Raji (cell line): ENCODE results near the gene ARID1B.

Experiments used
- POLR2A ChIP-seq: IDR thresholded peaks from 2 replicates; pipeline ENCODE4 v1.6.1; 2011; ENCODE audit warnings: low read depth, low read length, control low read depth; ENCODE audit not compliant: insufficient read depth

ARID1B gene

GRCh38 chr6:156949376-156949775 is 172.2 kb downstream of the ARID1B start:
- no peak for TF ChIP-seq POLR2A

GRCh38 chr6:156950084-156950483 is 172.9 kb downstream of the ARID1B start:
- TF ChIP-seq POLR2A, result no peak

- TF ChIP-seq POLR2A, result no peak
Observed at GRCh38 chr6:156950531-156950930, 173.4 kb downstream of the ARID1B start.

DNA sequence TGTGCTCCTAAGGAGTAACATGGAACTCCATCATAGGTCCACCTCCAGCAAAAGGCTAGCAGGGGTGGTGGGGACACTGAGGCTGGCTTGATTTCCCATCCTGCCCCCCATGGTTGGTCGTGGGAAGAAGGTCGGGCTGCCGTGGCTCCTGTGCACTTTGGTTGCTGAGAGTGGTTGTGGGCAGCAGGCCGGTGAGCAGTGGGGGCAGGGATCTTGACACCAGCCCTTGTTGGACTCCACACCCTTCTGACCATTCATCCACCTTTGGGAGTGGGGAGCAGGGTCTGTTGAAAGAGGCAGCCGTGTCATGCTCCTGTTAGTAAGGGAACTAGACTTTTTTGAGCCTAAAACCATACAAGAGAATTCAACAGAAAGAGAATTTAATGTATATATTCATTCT is 175.2 kb downstream of the ARID1B start:
- no peak for TF ChIP-seq POLR2A

- TF ChIP-seq POLR2A, result no peak
Observed at GRCh38 chr6:156953127-156953478, 175.9 kb downstream of the ARID1B start.

DNA sequence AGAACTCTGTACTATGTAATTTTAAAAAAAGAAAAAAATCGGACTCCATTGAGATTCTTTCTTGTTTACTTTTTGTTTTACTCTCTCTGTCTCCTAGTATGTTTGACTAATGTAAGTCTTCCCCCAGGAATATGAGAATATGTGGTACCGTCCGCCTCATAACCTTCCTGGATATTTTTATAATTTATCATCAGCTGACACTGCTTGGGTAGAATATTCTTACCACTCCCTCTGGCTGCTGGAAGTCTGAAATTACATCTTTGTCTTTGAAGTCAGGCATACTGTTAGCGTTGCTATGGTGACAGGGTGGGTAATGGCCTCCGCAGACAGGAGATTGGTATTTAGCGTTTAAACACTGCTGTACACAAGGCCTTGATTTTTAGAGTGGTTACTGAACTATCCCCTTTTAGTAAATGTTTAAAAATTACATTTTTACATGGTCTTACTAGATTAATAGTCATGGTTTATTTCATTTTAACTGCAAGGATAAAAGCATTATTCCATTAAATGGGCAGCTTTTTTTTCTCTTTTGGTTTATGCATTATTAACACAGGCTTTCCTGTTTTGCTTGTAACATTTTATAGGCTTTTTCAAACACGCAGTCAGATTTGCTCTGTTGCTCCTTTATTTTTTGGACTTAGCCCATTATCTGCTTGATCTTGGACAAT is 176.4 kb downstream of the ARID1B start:
- TF ChIP-seq POLR2A, result no peak

GRCh38 chr6:156954191-156954590 is 177.0 kb downstream of the ARID1B start:
- TF ChIP-seq POLR2A, result no peak

- TF ChIP-seq POLR2A, result no peak
Observed at GRCh38 chr6:156954816-156955215, 177.6 kb downstream of the ARID1B start.

DNA sequence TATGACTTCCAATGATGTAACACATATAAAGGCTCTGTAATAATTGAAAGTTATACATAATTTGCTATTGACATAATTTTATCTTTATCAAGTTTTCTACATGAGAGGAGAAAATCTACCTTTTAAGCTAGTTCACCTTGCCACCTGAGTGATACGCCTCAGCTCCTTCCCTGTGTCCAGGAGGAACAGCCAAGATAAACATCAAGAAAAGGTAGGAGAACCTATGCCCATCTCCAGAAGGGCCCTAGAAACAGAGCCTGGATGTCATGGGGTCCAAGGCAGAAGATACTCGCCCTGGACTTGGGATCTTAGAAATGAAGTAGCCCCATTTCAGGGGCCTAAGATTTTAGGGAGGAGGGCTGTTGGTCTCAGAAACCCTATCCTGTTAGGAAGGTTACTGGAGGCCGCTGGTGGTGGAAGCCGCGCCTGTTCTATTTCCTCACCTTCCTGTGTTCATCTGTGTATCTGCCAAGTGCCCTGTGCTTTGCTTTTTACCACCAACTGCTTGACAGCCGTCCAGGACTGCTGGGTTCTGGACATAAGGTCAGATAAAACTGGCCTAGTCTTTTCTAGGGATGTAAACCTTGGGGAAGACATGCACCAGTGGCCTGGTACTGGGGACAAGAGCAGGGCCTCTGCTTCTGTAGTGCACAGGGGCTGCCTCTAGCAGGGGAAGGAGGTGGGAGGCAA is 178.5 kb downstream of the ARID1B start:
- no peak for TF ChIP-seq POLR2A

DNA sequence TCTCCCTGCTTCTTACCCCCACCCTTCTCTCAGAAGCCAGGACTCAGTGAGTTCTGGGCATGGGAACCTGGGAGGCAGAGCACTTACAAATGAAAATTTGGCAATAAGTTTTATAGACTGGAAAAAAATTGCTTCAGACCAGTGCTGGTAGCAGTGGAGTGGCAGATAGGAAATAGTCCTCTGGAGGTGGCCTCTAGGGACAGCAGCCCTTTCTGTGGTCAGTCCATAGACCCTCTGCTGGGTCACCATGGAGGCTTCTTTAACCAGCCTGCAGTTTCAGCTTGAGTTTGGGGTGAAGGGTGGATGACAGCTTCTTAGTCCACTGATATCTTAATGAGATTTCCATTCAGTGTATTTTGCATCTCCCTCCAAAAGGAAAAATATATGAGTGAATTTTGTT is 179.1 kb downstream of the ARID1B start:
- no peak for TF ChIP-seq POLR2A

DNA sequence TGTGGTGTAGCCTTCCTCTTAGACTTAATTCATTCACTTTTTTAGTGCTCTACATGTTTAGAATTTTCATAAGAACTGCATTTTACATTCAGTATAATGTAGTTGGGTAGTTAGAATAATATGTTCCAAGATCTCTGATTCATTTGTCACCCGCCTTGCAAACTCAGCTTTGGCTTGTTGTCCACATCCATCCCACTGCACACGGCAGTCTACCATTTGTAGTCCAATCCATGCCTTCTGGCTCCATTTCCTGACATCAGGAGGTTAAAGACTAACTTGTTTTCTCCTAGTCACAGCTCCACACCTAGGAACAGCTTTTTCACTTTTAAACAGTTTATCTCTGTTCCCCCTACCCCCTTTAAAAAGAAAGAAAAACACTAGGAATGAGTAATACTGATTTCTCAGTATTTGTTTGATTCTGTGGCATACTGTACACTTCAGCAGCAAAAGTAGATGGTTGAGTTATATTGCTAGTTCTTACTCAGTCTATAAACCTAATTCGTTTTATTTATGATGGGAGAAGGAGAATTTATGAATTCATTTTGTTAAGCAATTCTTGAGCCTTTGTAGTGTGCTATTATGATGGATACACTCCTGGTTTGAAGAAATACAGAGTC is 180.9 kb downstream of the ARID1B start:
- TF ChIP-seq POLR2A, result no peak

DNA sequence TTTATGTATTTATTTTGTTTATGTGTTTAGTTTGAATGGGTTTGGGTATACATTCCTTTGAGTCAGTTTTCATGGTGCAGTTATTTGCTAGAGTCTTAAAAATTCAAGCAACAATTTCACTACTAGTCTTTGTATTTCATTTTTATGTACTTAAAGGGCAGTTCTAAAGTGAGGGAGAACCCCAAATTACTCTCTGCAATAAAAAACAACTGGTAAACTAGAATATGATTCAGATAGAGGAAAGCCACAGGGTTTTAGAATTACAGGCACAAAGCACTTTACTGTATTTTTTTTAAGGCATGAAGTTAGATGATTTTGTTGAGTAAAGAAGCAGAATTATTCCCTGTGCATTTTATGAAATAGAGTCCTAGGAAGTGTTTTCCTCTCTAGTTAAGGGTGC is 183.3 kb downstream of the ARID1B start:
- TF ChIP-seq POLR2A, result no peak

DNA sequence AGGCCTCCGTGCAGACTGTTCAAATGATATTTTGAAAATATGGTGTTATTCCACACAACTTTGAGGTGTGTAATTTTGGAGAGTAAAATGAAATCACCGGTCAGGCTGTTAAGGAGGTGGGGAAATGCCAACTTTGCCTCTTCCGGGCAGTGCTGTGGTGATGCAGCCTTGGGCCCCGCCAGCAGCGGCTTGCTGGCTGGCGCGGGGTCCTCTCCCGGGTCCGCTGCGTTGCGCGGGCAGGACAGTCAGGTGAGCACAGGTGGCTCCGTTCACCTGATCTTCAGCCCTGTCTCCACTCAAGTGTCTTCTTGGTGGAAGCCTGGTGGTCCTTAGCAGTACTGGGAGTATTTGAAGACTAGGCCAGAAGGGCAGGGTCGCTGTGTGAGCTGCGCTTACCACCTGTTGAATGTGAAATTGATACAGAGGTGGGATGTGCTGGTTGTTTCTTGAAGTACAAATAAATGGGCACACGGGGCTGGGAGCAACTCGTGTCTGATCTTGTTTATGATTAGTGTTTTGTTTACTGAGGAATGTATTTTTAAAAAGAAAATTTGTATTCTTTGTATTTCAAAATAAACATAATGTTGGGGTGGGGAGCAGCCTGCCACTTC is 184.2 kb downstream of the ARID1B start:
- TF ChIP-seq POLR2A, result no peak

DNA sequence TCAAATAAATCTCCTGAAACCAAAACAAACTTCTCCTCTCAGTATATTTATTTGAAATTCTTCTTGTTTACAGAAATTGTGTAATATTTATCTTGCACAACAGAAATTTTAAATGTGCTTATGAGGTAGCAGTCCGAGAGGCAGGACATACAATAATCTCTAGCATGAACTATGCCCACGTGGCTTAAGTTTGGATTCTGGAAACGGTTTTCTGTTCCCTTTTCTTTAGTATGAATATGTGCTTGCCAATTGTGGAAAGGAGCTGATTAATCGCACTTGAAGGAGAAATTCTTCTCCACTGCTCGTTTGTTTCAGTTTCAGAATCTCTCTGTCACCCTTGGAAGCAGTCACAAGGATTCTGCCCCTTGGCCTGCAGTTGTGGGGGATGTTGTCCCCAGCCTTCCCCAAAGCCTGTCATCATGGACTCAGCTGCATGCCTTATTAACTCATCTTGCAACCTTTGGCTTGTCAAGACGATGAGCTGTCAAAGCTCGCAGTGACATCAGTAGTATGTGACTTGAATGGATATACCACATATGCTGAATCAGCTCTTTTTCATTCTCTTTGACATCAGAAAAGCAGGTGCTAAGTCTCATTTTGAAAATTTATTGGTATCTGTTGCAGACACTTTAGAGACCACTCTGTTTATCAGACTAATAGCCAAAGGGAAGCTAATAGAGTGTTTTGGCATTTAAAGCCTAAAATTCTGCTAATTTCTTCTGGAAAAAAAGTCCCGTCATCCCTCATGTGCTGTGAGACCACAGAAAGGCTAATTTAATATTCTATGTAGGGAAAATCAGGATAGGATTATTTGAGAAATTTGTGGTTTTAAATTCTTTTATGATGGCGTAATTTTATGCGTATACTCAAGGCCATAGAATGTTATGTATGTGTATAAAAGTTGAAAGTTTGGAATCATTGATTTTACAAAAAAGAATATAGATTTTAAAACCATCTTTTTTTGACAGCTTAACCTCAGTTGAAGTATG is 186.8 kb downstream of the ARID1B start:
- no peak for TF ChIP-seq POLR2A

DNA sequence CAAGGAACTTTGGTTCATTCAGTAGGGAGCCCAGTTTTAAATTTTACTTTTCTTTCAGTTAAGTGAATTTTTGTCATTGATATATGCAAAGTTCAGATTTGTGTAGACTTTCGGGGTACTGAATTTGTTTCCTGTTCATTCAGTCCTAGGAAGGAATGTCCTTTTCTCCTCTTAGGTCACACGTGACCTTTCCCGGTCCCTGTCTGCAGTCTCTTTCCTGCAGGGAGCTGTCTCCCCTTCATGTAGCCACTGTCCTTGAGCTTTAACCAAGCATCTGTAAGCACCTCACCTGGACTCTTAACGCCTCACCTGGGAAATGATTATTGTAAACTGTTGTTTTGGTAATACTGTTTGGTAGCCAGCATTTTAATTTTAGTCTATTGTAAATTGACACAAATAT is 190.7 kb downstream of the ARID1B start:
- TF ChIP-seq POLR2A, result no peak
